GM12891 (cell line): Measurements from ENCODE around the gene OR6M1.

Experiments
- DNase-seq: peaks from one replicate; pipeline ENCODE4 v3.0.0; 2011; ENCODE audit warnings: low spot score; ENCODE audit not compliant: insufficient read length
- FAIRE-seq: peaks from 2 replicates; lab custom pipeline; 2011; peaks lifted over from hg19 to GRCh38; lab: Jason Lieb, UNC
- PAX5 ChIP-seq: IDR thresholded peaks from 2 replicates; pipeline ENCODE4 v1.6.1; 2011; ENCODE audit warnings: low read length, moderate library complexity, mild to moderate bottlenecking; ENCODE audit not compliant: insufficient read depth, severe bottlenecking
- POLR2A ChIP-seq: IDR thresholded peaks from 2 replicates; pipeline ENCODE4 v1.6.1; 2011; ENCODE audit warnings: low read depth, low read length, control low read depth
- POLR2AphosphoS5 ChIP-seq: IDR thresholded peaks from 2 replicates; pipeline ENCODE4 v1.6.1; 2011; ENCODE audit warnings: low read depth, low read length, control low read depth
- POU2F2 ChIP-seq: IDR thresholded peaks from 2 replicates; pipeline ENCODE4 v1.6.1; 2011; ENCODE audit warnings: low read depth, mild to moderate bottlenecking, control low read depth, low read length, moderate library complexity
- SPI1 ChIP-seq: IDR thresholded peaks from 2 replicates; pipeline ENCODE4 v1.6.1; 2011; ENCODE audit warnings: low read depth, low read length, control low read depth
- TAF1 ChIP-seq: IDR thresholded peaks from 2 replicates; pipeline ENCODE4 v1.6.1; 2011; ENCODE audit warnings: low read depth, low read length, control low read depth

The OR6M1 gene

DNA sequence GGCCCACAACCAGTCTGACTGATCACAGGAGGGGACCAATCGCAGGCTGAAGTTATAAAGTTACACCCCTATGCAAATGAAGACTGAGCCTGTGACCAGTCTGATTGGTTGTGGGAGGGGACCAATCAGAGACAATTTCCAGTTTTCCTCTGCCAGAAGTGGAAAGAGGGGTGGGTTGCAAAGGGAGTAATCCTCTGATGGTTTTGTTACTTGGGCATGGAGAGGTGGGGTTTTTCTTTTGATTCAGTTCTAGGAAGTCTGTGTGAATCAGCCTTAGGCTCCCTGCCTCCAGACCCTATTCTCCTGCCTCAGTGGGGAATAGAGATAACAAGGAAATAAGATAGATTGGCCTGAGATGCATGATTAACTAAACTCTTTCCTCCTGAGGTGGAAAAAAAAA is 9.9 kb downstream of the OR6M1 start:
- FAIRE-seq: no peak
- no peak for DNase-seq
- no peak for TF ChIP-seq PAX5
- TF ChIP-seq POLR2AphosphoS5: no peak
- no peak for TF ChIP-seq SPI1
- no peak for TF ChIP-seq POLR2A
- TF ChIP-seq TAF1: no peak
- TF ChIP-seq POU2F2: no peak

GRCh38 chr11:123783536-123783935 is 22.6 kb downstream of the OR6M1 start:
- no peak for TF ChIP-seq TAF1
- no peak for TF ChIP-seq PAX5
- TF ChIP-seq POU2F2: no peak
- TF ChIP-seq SPI1: no peak
- TF ChIP-seq POLR2A: no peak
- no peak for TF ChIP-seq POLR2AphosphoS5
- FAIRE-seq (no peak), DNase-seq (no peak)

DNA sequence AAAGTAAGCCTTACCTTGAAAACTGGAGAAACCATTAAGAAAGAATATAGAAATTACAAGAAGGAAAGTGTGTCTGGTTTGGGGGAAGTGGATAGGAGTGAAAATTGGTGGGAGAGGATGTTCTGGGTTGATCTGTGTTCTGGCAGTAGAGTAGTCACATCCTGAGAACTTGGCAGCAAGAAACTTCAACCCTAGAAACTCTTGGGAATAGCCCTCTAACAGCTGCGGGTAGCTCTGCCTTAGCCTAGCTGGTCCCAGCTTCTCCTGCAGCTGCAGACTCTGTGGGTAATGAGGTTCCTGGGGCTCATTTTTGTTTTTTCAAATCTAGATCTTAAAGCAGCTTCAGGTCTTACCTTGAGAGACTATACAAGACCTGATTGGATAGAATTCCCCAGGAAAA is 27.6 kb downstream of the OR6M1 start:
- no peak for TF ChIP-seq POLR2A
- no peak for TF ChIP-seq POU2F2
- no peak for TF ChIP-seq PAX5
- TF ChIP-seq TAF1: no peak
- TF ChIP-seq SPI1: no peak
- TF ChIP-seq POLR2AphosphoS5: no peak
- FAIRE-seq (no peak), DNase-seq (no peak)

DNA sequence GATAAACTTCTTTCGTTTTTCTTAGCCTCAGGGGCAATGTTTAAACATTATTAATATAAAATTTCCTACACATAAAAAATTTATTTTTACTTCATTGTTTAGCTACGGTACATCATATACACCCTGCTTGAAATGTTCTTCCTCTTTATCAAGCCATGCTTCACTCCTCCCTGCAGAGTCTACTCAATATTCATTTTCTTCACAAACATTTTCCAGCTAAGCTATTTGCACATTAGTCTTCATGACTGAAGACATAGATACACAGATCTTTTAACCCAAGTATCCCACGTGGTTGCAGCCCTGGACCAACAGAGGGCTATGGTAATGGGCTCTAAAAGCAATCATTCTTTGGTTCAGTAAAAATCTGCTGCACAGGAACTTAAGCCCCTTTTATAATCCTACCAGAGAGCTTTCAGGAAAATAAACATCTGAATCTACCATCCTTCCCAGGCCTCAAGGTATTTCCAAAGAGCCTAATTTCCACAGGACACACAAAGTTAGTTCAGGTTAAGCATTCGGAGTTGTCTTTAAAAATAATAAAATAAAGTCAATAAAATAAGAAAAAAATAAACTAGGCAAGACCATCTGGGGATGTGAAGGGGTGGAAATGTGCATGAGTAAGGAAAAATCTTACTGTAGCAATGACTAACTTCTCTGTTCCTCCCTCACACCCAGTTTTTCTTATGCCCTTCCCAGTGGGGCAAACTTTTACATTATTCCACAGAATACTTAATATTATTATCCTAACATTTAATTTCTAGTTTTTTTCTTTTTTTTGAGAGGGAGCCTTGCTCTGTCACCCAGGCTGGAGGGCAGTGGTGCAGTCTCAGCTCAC is 30.2 kb downstream of the OR6M1 start:
- FAIRE-seq (no peak), DNase-seq (no peak)
- no peak for TF ChIP-seq POU2F2
- TF ChIP-seq TAF1: no peak

- no peak for TF ChIP-seq PAX5
- DNase-seq (no peak), FAIRE-seq (no peak)
These were observed 30.9 kb downstream of the OR6M1 start for GRCh38 chr11:123775289-123775688.

DNA sequence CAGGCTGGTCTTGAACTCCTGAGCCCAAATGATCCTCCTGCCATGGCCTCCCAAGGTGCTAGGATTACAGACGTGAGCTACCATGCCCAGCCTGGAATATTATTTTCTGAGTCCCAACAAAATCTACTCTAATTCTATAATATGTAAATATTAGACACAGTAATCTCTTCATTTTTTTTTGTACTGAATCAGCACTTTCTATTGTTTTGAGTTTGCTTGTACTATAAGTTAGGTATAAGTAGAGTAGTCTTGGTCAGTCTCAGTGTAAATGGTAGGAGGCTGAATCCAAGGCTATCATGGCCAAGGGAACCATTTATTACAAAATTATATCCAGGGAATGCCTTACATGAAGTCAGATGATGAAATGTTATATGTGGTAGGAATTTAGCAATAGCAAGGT is 32.2 kb downstream of the OR6M1 start:
- no peak for TF ChIP-seq POLR2AphosphoS5
- TF ChIP-seq POLR2A: no peak
- TF ChIP-seq POU2F2: no peak
- no peak for TF ChIP-seq TAF1
- TF ChIP-seq PAX5: no peak
- no peak for TF ChIP-seq SPI1
- no peak for FAIRE-seq
- DNase-seq: no peak

- FAIRE-seq (no peak), DNase-seq (no peak)
- TF ChIP-seq POLR2A (no peak), POU2F2 (no peak)
These were observed 33.1 kb downstream of the OR6M1 start for GRCh38 chr11:123773026-123773425.

GRCh38 chr11:123771664-123772063 is 34.5 kb downstream of the OR6M1 start:
- FAIRE-seq (no peak), DNase-seq (no peak)
- TF ChIP-seq PAX5 (no peak), POLR2AphosphoS5 (no peak), SPI1 (no peak), POLR2A (no peak), POU2F2 (no peak), TAF1 (no peak)

DNA sequence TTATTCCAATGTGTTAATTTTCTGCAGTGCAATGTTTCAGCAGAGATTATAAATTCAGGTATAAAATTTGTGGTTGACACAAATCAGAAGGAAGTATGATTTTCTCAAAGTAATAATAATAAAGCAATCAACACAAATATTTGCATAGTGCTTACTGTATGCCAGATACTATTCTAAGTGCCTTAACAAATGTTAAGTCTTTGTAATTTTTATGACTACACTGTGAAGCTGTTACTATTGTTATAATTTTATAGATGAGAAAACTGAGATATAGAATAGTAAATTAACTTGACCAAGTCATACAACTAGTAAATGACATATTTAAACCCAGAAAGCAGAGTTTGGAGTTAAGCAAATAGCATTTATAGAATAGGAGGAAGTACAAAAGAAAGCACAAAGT is 35.4 kb downstream of the OR6M1 start:
- DNase-seq: no peak
- TF ChIP-seq POU2F2 (no peak), POLR2AphosphoS5 (no peak), PAX5 (no peak), POLR2A (no peak), TAF1 (no peak), SPI1 (no peak)
- FAIRE-seq: no peak

- no peak for DNase-seq
- no peak for TF ChIP-seq POU2F2
- TF ChIP-seq POLR2A: no peak
- no peak for TF ChIP-seq SPI1
- no peak for TF ChIP-seq TAF1
- TF ChIP-seq POLR2AphosphoS5: no peak
- no peak for TF ChIP-seq PAX5
- no peak for FAIRE-seq
These were observed 40.5 kb downstream of the OR6M1 start for GRCh38 chr11:123765601-123766000.
